Measurements from ENCODE around the gene SMLR1.

DNA sequence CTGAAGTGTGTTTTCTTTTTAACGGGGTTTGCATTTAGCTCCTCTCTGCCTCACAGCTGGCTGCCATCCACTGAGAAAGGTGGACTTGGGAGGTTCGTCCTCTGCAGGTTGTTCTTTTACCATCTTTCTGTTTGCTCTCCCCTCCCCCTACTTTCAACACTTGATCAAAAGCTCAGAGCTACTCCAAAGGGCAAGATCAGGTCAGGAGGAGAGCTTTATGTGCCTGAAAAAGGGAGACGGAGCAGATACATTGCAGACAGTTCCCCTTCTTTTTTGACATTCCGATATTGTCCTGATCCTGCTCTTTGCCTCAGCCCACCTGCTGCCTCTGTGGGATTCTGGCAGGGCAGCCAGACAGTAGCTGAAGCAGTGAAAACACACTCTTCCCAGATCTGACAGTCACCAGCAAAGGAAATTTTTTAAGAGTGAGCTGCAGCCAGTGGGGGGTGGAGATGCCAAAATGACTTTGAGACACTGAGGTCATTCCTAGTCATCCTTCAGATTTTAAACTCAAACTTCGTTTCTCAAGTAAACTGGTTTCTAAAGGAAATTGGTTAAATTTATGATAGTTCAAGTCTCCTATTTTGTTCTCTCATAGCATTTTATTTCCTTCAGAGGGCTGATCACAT, 26.5 kb downstream of the SMLR1 start:
- TF ChIP-seq, protein P1, sequence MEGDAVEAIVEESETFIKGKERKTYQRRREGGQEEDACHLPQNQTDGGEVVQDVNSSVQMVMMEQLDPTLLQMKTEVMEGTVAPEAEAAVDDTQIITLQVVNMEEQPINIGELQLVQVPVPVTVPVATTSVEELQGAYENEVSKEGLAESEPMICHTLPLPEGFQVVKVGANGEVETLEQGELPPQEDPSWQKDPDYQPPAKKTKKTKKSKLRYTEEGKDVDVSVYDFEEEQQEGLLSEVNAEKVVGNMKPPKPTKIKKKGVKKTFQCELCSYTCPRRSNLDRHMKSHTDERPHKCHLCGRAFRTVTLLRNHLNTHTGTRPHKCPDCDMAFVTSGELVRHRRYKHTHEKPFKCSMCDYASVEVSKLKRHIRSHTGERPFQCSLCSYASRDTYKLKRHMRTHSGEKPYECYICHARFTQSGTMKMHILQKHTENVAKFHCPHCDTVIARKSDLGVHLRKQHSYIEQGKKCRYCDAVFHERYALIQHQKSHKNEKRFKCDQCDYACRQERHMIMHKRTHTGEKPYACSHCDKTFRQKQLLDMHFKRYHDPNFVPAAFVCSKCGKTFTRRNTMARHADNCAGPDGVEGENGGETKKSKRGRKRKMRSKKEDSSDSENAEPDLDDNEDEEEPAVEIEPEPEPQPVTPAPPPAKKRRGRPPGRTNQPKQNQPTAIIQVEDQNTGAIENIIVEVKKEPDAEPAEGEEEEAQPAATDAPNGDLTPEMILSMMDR (IDR thresholded peaks at IDR 0.05), result no peak
- TF ChIP-seq POLR2AphosphoS5 (IDR thresholded peaks at IDR 0.05; ENCODE audit: low read depth, low read length) (no peak), TCF7L2 (IDR thresholded peaks at IDR 0.05; ENCODE audit: low read depth, low read length) (no peak)

Data from Panc1 (cell line).